SK-N-SH treated with all-trans-retinoic acid at 6 μM for 48 hours (cell line): ENCODE results near the gene MYH11.

Experiments used
- ATAC-seq: fragments of 200-7000 bp; cut with Tn5 transposase; 3 replicates; pipeline ENCODE4 v1.9.1; 2020; ENCODE audit warnings: mild to moderate bottlenecking, moderate library complexity
- ARNTL ChIP-seq: fragments of 450-650 bp; formaldehyde crosslinking; IDR thresholded peaks from 2 replicates; pipeline ENCODE4 v1.5.0; 2020; ENCODE audit warnings: low read depth, mild to moderate bottlenecking, moderate library complexity, borderline replicate concordance
- BACH2 ChIP-seq: fragments of 250-450 bp; sonication (Bioruptor Pico); IDR thresholded peaks from 2 replicates; pipeline ENCODE4 v1.9.0; 2021; ENCODE audit warnings: mild to moderate bottlenecking, borderline replicate concordance
- CREB5 ChIP-seq: fragments of 250-450 bp; sonication (Bioruptor Pico); IDR thresholded peaks from 2 replicates; pipeline ENCODE4 v1.5.1; 2020; ENCODE audit warnings: low read depth, mild to moderate bottlenecking, moderate library complexity
- CSDC2 ChIP-seq: fragments of 250-450 bp; sonication (Bioruptor Pico); IDR thresholded peaks from 2 replicates; pipeline ENCODE4 v1.5.0; 2020; ENCODE audit warnings: mild to moderate bottlenecking, moderate library complexity
- ESRRG ChIP-seq: fragments of 250-450 bp; sonication (Bioruptor Pico); IDR thresholded peaks from 2 replicates; pipeline ENCODE4 v1.6.1; 2021; ENCODE audit warnings: mild to moderate bottlenecking
- GLIS3 ChIP-seq: fragments of 250-450 bp; sonication (Bioruptor Pico); IDR thresholded peaks from 2 replicates; pipeline ENCODE4 v1.5.0; 2020; ENCODE audit warnings: mild to moderate bottlenecking, moderate library complexity
- OSR1 ChIP-seq: fragments of 250-450 bp; sonication (Bioruptor Pico); IDR thresholded peaks from 2 replicates; pipeline ENCODE4 v1.8.0; 2022; ENCODE audit warnings: moderate library complexity, mild to moderate bottlenecking, inconsistent platforms
- PATZ1 ChIP-seq: fragments of 250-450 bp; sonication (Bioruptor Pico); IDR thresholded peaks from 2 replicates; pipeline ENCODE4 v1.8.0; 2020; ENCODE audit warnings: mild to moderate bottlenecking, moderate library complexity, borderline replicate concordance
- POU6F1 ChIP-seq: fragments of 250-450 bp; sonication (Bioruptor Pico); IDR thresholded peaks from 2 replicates; pipeline ENCODE4 v1.8.0; 2021; ENCODE audit warnings: low read depth, mild to moderate bottlenecking, moderate library complexity, borderline replicate concordance
- PPARA ChIP-seq: fragments of 250-450 bp; sonication (Bioruptor Pico); IDR thresholded peaks from 2 replicates; pipeline ENCODE4 v1.5.0; 2020; ENCODE audit warnings: mild to moderate bottlenecking, borderline replicate concordance
- SNAI2 ChIP-seq: fragments of 250-450 bp; sonication (Bioruptor Pico); IDR thresholded peaks from 2 replicates; pipeline ENCODE4 v1.5.0; 2020; ENCODE audit warnings: mild to moderate bottlenecking, moderate library complexity
- TCF4 ChIP-seq: fragments of 250-450 bp; sonication (Bioruptor Pico); IDR thresholded peaks from 2 replicates; pipeline ENCODE4 v1.8.0; 2021; ENCODE audit warnings: mild to moderate bottlenecking, moderate library complexity, borderline replicate concordance
- TOX ChIP-seq: fragments of 250-450 bp; sonication (Bioruptor Pico); IDR thresholded peaks from 2 replicates; pipeline ENCODE4 v1.8.0; 2021; ENCODE audit warnings: mild to moderate bottlenecking, moderate library complexity, borderline replicate concordance
- TSHZ2 ChIP-seq: fragments of 250-450 bp; sonication (Bioruptor Pico); IDR thresholded peaks from 2 replicates; pipeline ENCODE4 v1.5.0; 2020; ENCODE audit warnings: mild to moderate bottlenecking, moderate library complexity
- ZC3H10 ChIP-seq: fragments of 250-450 bp; sonication (Bioruptor Pico); IDR thresholded peaks from 2 replicates; pipeline ENCODE4 v1.5.1; 2021; ENCODE audit warnings: mild to moderate bottlenecking, moderate library complexity
- ZFP3 ChIP-seq: fragments of 250-450 bp; sonication (Bioruptor Pico); IDR thresholded peaks from 2 replicates; pipeline ENCODE4 v1.5.0; 2020; ENCODE audit warnings: mild to moderate bottlenecking, moderate library complexity
- ZFP30 ChIP-seq: fragments of 450-650 bp; formaldehyde crosslinking; IDR thresholded peaks from 2 replicates; pipeline ENCODE4 v1.5.0; 2022; ENCODE audit warnings: mild to moderate bottlenecking, moderate library complexity
- ZNF565 ChIP-seq: fragments of 450-650 bp; formaldehyde crosslinking; conservative IDR thresholded peaks from 2 replicates; pipeline ENCODE4 v1.5.0; 2020; ENCODE audit warnings: low read depth, mild to moderate bottlenecking, moderate library complexity
- ZNF8 ChIP-seq: fragments of 450-650 bp; formaldehyde crosslinking; IDR thresholded peaks from 2 replicates; pipeline ENCODE4 v1.5.0; 2020; ENCODE audit warnings: mild to moderate bottlenecking, moderate library complexity

The MYH11 gene

GRCh38 chr16:15870011-15870410 lies 13.2 kb upstream of the MYH11 start:
- ATAC-seq: no peak
- no peak for TF ChIP-seq ESRRG
- TF ChIP-seq ARNTL (CRISPR knock-in tag): no peak
- TF ChIP-seq ZNF8 (CRISPR knock-in tag): no peak
- no peak for TF ChIP-seq CSDC2 (CRISPR knock-in tag)
- TF ChIP-seq, all 23 proteins: peak for 0

- TF ChIP-seq ZNF8 (CRISPR knock-in tag) (no peak), CSDC2 (CRISPR knock-in tag) (no peak), GLIS3 (CRISPR knock-in tag) (no peak), POU6F1 (CRISPR knock-in tag) (no peak), ESRRG (no peak), ZC3H10 (no peak), ZFP30 (CRISPR knock-in tag) (no peak)
- TF ChIP-seq, all 23 proteins: peak for 0
- no peak for ATAC-seq
These were observed 9.6 kb upstream of the MYH11 start for GRCh38 chr16:15866451-15866850.

GRCh38 chr16:15865742-15866141 lies 8.9 kb upstream of the MYH11 start:
- TF ChIP-seq SNAI2 (no peak), POU6F1 (CRISPR knock-in tag) (no peak), TOX (CRISPR knock-in tag) (no peak), TCF4 (CRISPR knock-in tag) (no peak)
- ATAC-seq: no peak

GRCh38 chr16:15864939-15865338 lies 8.1 kb upstream of the MYH11 start:
- no peak for TF ChIP-seq ZFP3 (CRISPR knock-in tag)
- TF ChIP-seq CSDC2 (CRISPR knock-in tag): no peak
- TF ChIP-seq ZFP30 (CRISPR knock-in tag): no peak
- TF ChIP-seq ZNF8 (CRISPR knock-in tag): no peak
- TF ChIP-seq ZC3H10: no peak
- no peak for TF ChIP-seq ZNF565
- no peak for TF ChIP-seq SNAI2
- TF ChIP-seq POU6F1 (CRISPR knock-in tag): no peak
- TF ChIP-seq CREB5 (CRISPR knock-in tag): no peak
- TF ChIP-seq PPARA (CRISPR knock-in tag): no peak
- TF ChIP-seq GLIS3 (CRISPR knock-in tag): no peak
- TF ChIP-seq OSR1 (CRISPR knock-in tag): no peak
- TF ChIP-seq BACH2 (CRISPR knock-in tag): no peak
- no peak for TF ChIP-seq TSHZ2 (CRISPR knock-in tag)
- TF ChIP-seq ESRRG: no peak
- TF ChIP-seq TOX (CRISPR knock-in tag): no peak
- no peak for TF ChIP-seq PATZ1
- TF ChIP-seq, all 23 proteins: peak for 0
- ATAC-seq: no peak
